Subcutaneous adipose tissue (tissue), 4 donors: ENCODE data around the gene RPP40. TPM values are rescaled to one million over a fixed set of nuclear protein-coding genes. Genes with fewer than 3 reads are reported as not detected.

ENCODE experiments used
- CTCF ChIP-seq: fragments of 450-650 bp; IDR thresholded peaks from one replicate; pipeline ENCODE4 v1.5.1; 2016; ENCODE audit warnings: low read depth, mild to moderate bottlenecking, control low read depth, antibody characterized with exemption, moderate library complexity
- total RNA-seq, 4 donors: library from RNA; depleted of rRNA; stranded (reverse); fragments of >200 nt; gene quantifications; one replicate each; pipeline ENCODE4 v1.1.0, GENCODE V29; 2016

RPP40 gene
- total RNA-seq, 4 donors from 2014 or later, result 3.0 to 12.4 (median 6.4) TPM

GRCh38 chr6:4975506-4975905, 28.3 kb downstream of the RPP40 start:
- TF ChIP-seq CTCF, result no peak

- TF ChIP-seq CTCF, result no peak
These were observed 28.9 kb downstream of the RPP40 start for GRCh38 chr6:4974962-4975361.

DNA sequence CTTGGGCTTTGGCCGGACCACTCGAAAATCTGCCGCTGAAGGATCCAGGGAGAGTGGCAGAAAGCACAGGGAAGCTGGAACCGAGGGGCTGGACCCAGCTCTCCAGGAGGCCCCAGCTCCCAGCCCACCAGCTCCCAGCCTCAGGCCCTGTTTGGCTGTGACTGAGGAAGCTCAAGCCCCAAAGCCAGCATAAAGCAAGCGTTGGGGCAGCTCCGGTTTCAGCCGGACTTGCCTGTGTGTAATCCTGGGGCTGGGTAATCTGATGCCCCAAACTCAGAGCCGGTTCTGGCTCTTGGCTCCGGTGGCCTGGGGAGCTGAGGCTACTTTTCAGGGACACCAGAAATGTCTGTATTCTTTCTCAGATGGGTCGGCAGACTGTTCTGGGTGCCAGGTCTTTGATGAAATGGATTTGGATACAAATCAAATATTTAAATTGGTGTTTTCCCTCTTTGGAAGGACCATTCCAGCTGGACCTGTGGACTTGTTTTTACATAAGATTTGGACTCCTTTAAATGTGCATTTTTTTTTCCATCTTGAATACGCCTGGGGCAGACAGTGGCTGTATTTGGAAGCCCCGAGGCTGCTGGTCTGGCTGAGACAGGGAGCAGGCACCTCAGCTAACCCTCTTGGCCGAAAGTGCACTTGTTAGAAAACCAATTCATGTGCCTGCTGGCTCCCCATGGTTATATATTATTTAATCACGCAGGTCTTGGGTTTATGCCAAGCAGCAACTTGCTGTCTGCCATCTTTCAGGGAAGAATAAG, 29.7 kb downstream of the RPP40 start:
- no peak for TF ChIP-seq CTCF

DNA sequence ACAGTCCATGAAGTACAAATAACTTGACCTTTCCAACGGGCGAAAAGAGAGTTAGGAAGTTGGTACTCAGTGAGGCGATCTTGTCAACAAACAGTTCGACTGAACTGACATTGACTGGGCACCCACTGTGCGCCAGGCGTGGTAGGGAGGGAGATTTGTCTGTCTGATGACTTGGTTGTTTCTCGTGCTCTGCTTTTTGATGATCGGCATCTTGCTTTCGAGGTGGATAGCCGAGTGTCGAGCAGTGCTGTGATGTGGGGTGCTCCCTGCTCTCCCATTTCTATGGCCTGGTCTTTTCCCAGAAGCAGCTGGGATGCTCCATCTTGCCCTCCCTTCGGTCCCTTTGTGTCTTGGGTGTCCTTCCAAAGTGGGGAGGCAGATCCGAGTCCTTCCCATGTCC, 30.4 kb downstream of the RPP40 start:
- no peak for TF ChIP-seq CTCF

- TF ChIP-seq CTCF, result no peak
These were observed 31.4 kb downstream of the RPP40 start for GRCh38 chr6:4972438-4972837.

- TF ChIP-seq CTCF, result no peak
These were observed 32.0 kb downstream of the RPP40 start for GRCh38 chr6:4971851-4972250.

GRCh38 chr6:4970739-4971395, 33.0 kb downstream of the RPP40 start:
- TF ChIP-seq CTCF, result no peak
